ENCODE measurements around the gene TAS1R1.

DNA sequence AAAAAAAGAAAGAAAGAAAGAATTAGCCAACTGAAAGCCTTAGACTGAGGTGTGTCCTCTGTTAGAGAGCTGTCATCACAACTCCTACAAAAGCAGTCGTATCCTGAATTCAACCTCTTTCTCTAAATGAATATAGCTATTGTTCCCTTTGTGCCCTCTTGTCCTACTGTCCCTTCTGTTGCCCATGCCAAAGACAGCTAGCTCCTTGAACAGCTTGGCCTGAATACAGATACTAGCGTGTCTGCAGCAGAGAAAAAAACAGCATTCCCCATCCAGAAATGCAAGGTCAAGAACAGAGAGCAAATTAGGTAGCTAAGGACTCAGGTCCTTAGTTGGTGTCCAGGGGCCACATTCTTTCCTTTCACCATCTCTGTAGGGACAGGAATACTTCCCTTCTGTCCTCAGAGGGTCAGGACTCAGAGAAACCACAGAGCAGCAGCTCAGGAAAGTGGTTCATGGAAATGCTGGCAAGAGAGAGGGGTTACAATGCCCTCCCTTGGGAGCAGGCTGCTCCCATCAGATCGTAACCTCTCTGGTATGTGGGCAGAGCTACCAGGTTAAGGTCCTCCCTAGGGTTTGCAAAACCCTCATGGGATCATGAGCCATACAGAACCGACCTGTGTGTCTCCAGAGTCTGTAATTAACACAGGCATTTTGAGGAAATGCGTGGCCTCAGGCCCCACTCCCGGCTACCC is 22.9 kb downstream of the TAS1R1 start:
- TF ChIP-seq, protein P1, sequence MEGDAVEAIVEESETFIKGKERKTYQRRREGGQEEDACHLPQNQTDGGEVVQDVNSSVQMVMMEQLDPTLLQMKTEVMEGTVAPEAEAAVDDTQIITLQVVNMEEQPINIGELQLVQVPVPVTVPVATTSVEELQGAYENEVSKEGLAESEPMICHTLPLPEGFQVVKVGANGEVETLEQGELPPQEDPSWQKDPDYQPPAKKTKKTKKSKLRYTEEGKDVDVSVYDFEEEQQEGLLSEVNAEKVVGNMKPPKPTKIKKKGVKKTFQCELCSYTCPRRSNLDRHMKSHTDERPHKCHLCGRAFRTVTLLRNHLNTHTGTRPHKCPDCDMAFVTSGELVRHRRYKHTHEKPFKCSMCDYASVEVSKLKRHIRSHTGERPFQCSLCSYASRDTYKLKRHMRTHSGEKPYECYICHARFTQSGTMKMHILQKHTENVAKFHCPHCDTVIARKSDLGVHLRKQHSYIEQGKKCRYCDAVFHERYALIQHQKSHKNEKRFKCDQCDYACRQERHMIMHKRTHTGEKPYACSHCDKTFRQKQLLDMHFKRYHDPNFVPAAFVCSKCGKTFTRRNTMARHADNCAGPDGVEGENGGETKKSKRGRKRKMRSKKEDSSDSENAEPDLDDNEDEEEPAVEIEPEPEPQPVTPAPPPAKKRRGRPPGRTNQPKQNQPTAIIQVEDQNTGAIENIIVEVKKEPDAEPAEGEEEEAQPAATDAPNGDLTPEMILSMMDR (IDR thresholded peaks at IDR 0.05) = no peak
- TF ChIP-seq POLR2A (IDR thresholded peaks at IDR 0.05) = no peak
